Tibial artery (tissue), 4 donors: Measurements from ENCODE around the gene NACC1.

Experiments used
- DNase-seq, 2 donors: peaks; one replicate each; pipeline ENCODE4 v3.0.0-alpha.2; 2019
- H3K27ac ChIP-seq, 2 donors: fragments of 200-600 bp; sonication (generic) in 1 of 2; 1 replicate in 1 of 2; 2 replicates in 1 of 2; pipeline ENCODE4 v1.5.1; 2018 to 2019; ENCODE audit warnings: mild to moderate bottlenecking in 1 of 2
- H3K27me3 ChIP-seq, 2 donors: fragments of 200-600 bp; sonication (generic) in 1 of 2; one replicate each; pipeline versions ENCODE4 v1.5.1 to v1.6.0; 2016 to 2019
- H3K36me3 ChIP-seq, 3 donors: fragments of 200-600 bp; sonication (generic) in 2 of 3; one replicate each; pipeline ENCODE4 v1.5.1; 2016 to 2019; ENCODE audit warnings: mild to moderate bottlenecking in 2 of 3
- H3K4me1 ChIP-seq, 4 donors: fragments of 200-600 bp; sonication (generic) in 2 of 4; 1 replicate in 3 of 4; 2 replicates in 1 of 4; pipeline ENCODE4 v1.5.1; 2016 to 2019
- H3K4me3 ChIP-seq, 2 donors: fragments of 200-600 bp; sonication (generic) in 1 of 2; 1 replicate in 1 of 2; 2 replicates in 1 of 2; pipeline ENCODE4 v1.5.1; 2018 to 2019; ENCODE audit warnings: mild to moderate bottlenecking in 2 of 2
- H3K9me3 ChIP-seq, 3 donors: fragments of 200-600 bp; sonication (generic) in 1 of 3; one replicate each; pipeline ENCODE4 v1.5.1; 2016 to 2019
- intact Hi-C: fragments of 100-400 bp; cut with DNase I; formaldehyde crosslinking; loops from one replicate; pipeline ENCODE4 v1.15.0; 2023; ENCODE audit warnings: low total_unique reads
- TF ChIP-seq, protein P1 (sequence below), 2 experiments: fragments of 200-600 bp in 1 of 2; fragments of 450-650 bp in 1 of 2; IDR thresholded peaks; one replicate each; pipeline ENCODE4 v1.5.1; 2017 to 2019; ENCODE audit warnings: antibody characterized with exemption in 2 of 2, mild to moderate bottlenecking in 1 of 2, moderate library complexity in 1 of 2

NACC1 gene

GRCh38 chr19:13117772-13118423 is at the start of gene NACC1:
TSS of gene NACC1 (plus strand) at chr19:13118264. CDS start at chr19:13135208, 16,944 bp downstream.
- DNase-seq, result peak; percentile 84 to 94
- intact Hi-C loops, result no loop called here

GRCh38 chr19:13069415-13070359 is 48.4 kb upstream of the NACC1 start:
- TF ChIP-seq, protein P1, sequence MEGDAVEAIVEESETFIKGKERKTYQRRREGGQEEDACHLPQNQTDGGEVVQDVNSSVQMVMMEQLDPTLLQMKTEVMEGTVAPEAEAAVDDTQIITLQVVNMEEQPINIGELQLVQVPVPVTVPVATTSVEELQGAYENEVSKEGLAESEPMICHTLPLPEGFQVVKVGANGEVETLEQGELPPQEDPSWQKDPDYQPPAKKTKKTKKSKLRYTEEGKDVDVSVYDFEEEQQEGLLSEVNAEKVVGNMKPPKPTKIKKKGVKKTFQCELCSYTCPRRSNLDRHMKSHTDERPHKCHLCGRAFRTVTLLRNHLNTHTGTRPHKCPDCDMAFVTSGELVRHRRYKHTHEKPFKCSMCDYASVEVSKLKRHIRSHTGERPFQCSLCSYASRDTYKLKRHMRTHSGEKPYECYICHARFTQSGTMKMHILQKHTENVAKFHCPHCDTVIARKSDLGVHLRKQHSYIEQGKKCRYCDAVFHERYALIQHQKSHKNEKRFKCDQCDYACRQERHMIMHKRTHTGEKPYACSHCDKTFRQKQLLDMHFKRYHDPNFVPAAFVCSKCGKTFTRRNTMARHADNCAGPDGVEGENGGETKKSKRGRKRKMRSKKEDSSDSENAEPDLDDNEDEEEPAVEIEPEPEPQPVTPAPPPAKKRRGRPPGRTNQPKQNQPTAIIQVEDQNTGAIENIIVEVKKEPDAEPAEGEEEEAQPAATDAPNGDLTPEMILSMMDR (IDR thresholded peaks at IDR 0.05), result no peak
- H3K36me3 ChIP-seq, result peaks cover 7 to 19% (median 12%) of the 10 kb centered on the region in 3 donors
- H3K27me3 ChIP-seq, result no peaks in the 10 kb centered on the region
- peaks cover 20 to 93% (median 77%) of the 10 kb centered on the region in 4 donors for H3K4me1 ChIP-seq
- peak overlapping the region; percentile 92 to 99 for H3K27ac ChIP-seq
- intact Hi-C loops, result no loop called here
- H3K4me3 ChIP-seq, result no peak overlapping the region
- peak in 1 of 2 donors; percentile 20 for DNase-seq
- no peaks in the 10 kb centered on the region for H3K9me3 ChIP-seq

More at GRCh38 chr19:13117772-13118423, at the start of gene NACC1:
- Histone ChIP-seq H3K36me3 (peaks cover 0 to 23% (median 11%) of the 10 kb centered on the region in 3 donors), H3K4me3 (peak within 1 kb of the TSS; percentile 70 to 98), H3K4me1 (peaks cover 0 to 42% (median 31%) of the 10 kb centered on the region in 4 donors), H3K27ac (peak within 1 kb of the TSS; percentile 62 to 70), H3K9me3 (no peaks in the 10 kb centered on the region), H3K27me3 (no peaks in the 10 kb centered on the region)
- TF ChIP-seq, protein P1 (IDR thresholded peaks at IDR 0.05), result no peak

DNA sequence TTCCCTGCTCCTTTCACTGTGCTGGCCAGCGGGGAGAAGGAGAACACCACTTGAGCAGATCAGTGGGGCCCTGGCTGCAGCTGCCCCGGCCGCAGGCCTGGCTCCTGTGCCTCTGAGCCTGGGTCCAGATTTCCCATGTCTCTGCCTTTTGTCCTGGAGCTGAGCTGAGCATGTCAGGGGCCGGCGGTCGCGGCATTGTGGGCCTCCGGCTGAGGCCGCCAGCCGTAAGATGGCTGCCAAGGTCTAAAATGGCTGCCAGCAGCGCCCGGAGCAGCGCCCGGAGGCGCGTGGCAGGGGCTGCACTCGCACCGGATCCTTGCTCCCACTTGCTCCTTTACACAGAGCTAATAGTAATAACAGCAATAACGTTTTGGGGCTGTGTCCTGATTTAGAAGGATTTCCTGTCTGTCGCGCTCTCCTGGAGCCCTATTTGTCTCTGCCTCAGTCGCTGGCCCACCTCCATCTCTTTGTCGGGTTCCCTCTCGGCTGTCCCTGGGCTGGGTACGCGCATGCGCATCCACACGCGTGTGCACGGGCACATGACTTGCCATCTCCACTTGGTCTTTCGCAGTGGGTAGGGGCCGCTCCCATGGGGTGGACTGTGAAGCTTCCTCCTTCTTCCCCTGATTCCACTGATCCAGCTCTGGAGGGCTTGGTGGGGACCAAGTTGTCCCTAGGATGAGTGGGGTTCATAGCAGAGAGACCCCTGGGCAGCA is 47.5 kb upstream of the NACC1 start:
- H3K27me3 ChIP-seq, result no peaks in the 10 kb centered on the region
- no peak for DNase-seq
- peaks cover 11 to 87% (median 68%) of the 10 kb centered on the region in 4 donors for H3K4me1 ChIP-seq
- H3K36me3 ChIP-seq, result peaks cover 12 to 24% (median 18%) of the 10 kb centered on the region in 3 donors
- peak overlapping the region in 1 of 2 donors; percentile 14 for H3K4me3 ChIP-seq
- no peaks in the 10 kb centered on the region for H3K9me3 ChIP-seq
- intact Hi-C loops, result no loop called here
- TF ChIP-seq, protein P1 (IDR thresholded peaks at IDR 0.05), result no peak
- peak overlapping the region; percentile 92 to 99 for H3K27ac ChIP-seq

DNA sequence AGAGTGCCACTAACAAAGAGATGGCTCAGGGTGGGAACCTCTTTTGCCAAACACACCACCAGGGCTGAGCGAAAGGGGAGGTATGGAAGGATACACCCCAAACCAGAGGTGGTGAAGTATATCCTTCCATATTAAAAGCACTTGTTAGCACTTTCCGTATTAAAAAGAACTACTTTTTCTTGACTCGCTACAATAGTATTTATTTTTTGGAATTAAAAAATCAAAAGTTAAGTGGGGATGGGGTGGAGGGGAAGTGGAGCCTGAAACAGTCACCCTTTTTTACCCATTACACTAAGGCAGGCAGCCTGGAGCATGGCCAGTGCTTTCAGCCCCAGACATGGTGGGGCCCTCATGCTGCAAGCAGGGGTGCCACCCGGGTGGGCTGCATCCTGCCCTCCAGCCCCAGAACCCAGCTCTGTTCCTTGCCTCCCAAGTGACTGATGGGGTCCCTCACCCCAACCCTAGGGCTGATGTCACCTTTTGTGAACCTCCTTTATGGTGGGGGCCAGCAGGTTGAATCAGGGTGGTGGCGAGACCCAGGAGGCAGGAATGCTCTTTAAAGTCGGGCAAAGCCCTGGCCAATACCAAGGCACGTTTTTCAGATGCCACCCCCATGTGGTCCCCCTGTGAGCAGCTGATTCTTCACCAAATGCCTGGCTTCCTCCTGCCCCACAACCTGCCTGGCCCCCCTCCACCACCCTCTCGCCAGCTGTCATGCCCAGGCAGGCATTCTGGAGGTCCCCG is 46.4 kb upstream of the NACC1 start:
- H3K27ac ChIP-seq, result peak overlapping the region; percentile 92 to 99
- TF ChIP-seq, protein P1 (IDR thresholded peaks at IDR 0.05), result no peak
- H3K9me3 ChIP-seq, result no peaks in the 10 kb centered on the region
- peaks cover 3 to 87% (median 65%) of the 10 kb centered on the region in 4 donors for H3K4me1 ChIP-seq
- intact Hi-C loops, result no loop called here
- H3K27me3 ChIP-seq, result no peaks in the 10 kb centered on the region
- no peak for DNase-seq
- peaks cover 14 to 34% (median 21%) of the 10 kb centered on the region in 3 donors for H3K36me3 ChIP-seq
- no peak overlapping the region for H3K4me3 ChIP-seq
